Measurements from ENCODE around the gene PAGE4.

The PAGE4 gene

DNA sequence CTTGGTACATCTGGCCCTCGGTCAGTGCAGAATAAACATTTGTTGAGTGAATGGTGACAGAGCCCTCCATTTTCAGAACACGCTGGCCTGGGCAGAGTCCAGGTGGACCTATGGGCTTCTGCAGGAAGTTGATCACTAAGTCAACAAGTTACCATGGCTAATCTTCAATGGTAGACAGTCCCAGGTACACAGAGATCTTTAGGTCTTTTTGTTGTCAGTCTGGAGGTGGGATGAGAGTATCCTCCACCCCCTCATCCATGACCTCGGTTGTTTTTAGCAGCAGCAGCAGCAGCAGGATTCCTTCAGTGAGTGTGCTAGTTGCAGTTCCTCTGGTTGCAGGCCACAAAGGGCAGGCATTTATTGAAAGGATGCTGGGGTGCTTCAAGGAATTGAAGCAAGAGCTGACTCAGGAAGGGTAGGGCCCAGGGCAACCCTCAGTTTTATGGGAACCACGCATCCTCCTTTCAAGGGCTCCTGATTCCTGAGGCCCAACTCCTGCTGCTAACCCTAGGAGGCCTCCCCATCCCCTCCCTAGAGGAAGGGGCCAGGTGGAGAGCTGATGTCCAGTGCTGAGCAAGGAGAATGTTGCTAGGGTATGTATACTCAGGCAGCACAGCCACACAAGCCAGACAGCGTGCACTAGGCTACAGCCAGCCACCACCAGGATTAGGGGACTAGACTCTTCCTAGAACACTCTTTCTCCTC lies 48.4 kb downstream of the PAGE4 start:
- DNase-seq: no peak

DNA sequence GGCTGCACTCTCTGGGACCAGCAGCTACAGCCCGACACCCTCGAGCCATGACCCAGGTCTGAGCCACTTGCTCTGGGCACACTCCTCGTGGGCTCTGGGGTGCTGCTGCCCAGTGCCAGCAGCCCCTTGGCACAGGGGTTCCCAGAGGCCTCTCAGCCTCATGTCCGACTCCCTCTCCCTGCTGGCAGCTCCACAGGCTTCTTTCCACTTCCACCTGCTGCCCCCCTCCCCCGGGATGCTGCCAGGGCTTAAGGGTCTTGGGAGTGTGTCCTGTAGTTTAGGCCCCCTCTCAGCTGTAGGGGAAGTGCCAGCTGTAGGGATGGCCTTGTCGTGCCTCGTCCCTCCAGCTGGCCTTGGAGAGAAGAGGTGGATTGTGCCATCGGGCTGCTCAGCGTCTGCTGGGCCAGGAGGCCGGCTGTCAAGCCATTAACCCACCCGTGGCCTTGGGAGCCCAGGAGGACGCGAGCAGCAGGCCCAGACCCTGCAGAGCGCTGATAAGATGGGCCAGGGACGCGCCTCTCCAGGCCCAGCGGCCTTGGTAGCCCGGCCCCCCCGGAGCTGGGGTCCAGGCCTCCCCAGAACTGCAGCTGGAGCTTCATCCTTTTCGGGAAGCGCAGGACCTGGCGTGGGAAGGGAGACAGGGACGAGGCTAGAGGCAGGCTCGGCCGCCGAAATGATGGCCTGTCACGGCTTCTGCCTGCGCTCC lies 49.2 kb downstream of the PAGE4 start:
- no peak for DNase-seq

GRCh38 chrX:49878834-49879655 lies 49.9 kb downstream of the PAGE4 start, which contains the start of gene USP27X:
Gene USP27X (plus strand): TSS chrX:49879484. CDS start chrX:49880308, 824 bp downstream.
- DNase-seq: peak; percentile 58

DNA sequence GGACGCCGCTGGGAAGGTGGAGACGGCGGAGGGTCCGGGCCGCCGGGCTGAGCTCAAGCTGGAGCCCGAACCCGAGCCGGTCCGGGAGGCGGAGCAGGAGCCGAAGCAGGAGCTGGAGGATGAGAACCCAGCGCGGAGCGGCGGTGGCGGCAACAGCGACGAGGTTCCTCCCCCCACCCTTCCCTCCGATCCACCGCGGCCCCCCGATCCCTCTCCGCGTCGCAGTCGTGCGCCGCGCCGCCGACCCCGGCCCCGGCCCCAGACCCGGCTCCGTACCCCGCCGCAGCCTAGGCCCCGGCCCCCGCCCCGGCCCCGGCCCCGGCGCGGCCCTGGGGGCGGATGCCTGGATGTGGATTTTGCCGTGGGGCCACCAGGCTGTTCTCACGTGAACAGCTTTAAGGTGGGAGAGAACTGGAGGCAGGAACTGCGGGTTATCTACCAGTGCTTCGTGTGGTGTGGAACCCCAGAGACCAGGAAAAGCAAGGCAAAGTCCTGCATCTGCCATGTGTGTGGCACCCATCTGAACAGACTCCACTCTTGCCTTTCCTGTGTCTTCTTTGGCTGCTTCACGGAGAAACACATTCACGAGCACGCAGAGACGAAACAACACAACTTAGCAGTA lies 50.7 kb downstream of the PAGE4 start:
- DNase-seq: no peak

DNA sequence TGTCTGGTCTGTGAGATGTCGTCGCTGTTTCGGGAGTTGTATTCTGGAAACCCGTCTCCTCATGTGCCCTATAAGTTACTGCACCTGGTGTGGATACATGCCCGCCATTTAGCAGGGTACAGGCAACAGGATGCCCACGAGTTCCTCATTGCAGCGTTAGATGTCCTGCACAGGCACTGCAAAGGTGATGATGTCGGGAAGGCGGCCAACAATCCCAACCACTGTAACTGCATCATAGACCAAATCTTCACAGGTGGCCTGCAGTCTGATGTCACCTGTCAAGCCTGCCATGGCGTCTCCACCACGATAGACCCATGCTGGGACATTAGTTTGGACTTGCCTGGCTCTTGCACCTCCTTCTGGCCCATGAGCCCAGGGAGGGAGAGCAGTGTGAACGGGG lies 51.6 kb downstream of the PAGE4 start:
- DNase-seq: no peak
